ENCODE measurements around the gene SHC1. TPM values are rescaled to one million over a fixed set of nuclear protein-coding genes. Genes with fewer than 3 reads are reported as not detected.

SHC1 gene
- total RNA-seq, 1 donor from 2014 or later: 915 TPM

DNA sequence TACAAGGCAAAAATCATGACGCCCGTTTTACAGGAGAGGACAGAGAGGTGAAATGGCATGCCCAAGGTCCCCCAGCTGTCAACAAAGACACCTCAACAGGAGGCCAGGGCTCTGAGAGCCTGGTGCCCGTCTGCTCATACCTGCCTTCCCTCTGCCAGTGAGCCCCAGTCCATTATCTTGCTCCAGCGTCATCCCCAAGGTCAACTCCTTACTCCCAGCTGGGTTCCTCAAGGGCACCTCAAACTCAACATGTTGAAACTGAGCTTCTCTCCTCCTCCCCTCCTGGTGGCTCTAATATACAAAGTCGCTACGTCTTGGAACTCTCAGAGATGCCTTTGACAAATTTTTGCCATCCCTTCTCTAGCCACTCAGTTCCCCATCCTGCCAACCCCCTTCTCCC lies 17.9 kb downstream of the SHC1 start:
- Mint-ChIP-seq H3K4me3 (ENCODE audit: unreplicated experiment) (peak overlapping the region; percentile 70), H3K27me3 (ENCODE audit: unreplicated experiment) (peaks cover 35% of the 10 kb centered on the region), H3K27ac (ENCODE audit: unreplicated experiment) (peak overlapping the region; percentile 68), H3K9me3 (ENCODE audit: unreplicated experiment) (no peaks in the 10 kb centered on the region), H3K4me1 (ENCODE audit: unreplicated experiment) (peaks cover 54% of the 10 kb centered on the region), H3K36me3 (ENCODE audit: low read depth, unreplicated experiment) (peaks cover 29% of the 10 kb centered on the region)
- DNase-seq (ENCODE audit: low spot score): no peak
- TF ChIP-seq, protein P1, sequence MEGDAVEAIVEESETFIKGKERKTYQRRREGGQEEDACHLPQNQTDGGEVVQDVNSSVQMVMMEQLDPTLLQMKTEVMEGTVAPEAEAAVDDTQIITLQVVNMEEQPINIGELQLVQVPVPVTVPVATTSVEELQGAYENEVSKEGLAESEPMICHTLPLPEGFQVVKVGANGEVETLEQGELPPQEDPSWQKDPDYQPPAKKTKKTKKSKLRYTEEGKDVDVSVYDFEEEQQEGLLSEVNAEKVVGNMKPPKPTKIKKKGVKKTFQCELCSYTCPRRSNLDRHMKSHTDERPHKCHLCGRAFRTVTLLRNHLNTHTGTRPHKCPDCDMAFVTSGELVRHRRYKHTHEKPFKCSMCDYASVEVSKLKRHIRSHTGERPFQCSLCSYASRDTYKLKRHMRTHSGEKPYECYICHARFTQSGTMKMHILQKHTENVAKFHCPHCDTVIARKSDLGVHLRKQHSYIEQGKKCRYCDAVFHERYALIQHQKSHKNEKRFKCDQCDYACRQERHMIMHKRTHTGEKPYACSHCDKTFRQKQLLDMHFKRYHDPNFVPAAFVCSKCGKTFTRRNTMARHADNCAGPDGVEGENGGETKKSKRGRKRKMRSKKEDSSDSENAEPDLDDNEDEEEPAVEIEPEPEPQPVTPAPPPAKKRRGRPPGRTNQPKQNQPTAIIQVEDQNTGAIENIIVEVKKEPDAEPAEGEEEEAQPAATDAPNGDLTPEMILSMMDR (IDR thresholded peaks at IDR 0.05; ENCODE audit: unreplicated experiment): no peak

DNA sequence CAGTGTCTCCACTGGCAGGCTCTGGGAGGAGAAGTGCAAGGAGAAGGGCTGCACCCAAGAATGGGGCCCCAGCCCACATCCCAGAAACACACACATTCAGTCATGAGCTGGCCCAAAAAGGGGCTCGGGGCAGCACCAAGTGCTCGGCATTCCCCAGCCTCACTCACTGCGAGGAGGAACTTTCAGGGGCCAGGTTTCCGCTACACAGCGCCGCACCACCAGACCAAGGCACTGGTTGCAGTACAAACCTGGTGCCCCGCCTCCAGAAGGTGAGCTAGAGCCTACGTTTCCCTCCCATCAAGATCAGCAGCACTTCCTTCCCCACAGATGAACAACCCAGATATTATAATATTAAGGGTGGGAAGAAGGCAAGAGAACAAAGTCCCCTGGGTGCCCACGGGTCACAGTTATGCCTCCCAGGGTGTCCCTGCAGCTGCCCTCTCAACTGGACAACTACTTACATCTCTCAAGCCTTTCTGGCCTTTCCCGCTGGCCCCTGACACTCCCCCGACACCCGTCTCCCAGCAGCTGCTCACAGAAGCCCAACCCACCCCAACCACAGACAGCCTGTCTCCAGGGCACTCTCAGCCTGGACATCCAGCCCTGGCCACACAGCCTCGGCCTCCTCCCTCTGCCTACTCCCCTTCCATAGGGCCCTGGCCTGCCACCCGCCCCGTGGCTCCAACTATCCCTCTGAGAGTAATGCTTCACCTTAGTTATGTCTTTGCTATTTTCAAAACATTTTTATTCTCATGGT lies 18.5 kb downstream of the SHC1 start:
- Mint-ChIP-seq H3K4me3 (ENCODE audit: unreplicated experiment) (peak overlapping the region; percentile 70), H3K4me1 (ENCODE audit: unreplicated experiment) (peaks cover 49% of the 10 kb centered on the region), H3K36me3 (ENCODE audit: low read depth, unreplicated experiment) (peaks cover 29% of the 10 kb centered on the region), H3K9me3 (ENCODE audit: unreplicated experiment) (no peaks in the 10 kb centered on the region), H3K27me3 (ENCODE audit: unreplicated experiment) (peaks cover 35% of the 10 kb centered on the region), H3K27ac (ENCODE audit: unreplicated experiment) (peak overlapping the region; percentile 68)
- TF ChIP-seq, protein P1 (IDR thresholded peaks at IDR 0.05; ENCODE audit: unreplicated experiment): no peak
- DNase-seq (ENCODE audit: low spot score): no peak

DNA sequence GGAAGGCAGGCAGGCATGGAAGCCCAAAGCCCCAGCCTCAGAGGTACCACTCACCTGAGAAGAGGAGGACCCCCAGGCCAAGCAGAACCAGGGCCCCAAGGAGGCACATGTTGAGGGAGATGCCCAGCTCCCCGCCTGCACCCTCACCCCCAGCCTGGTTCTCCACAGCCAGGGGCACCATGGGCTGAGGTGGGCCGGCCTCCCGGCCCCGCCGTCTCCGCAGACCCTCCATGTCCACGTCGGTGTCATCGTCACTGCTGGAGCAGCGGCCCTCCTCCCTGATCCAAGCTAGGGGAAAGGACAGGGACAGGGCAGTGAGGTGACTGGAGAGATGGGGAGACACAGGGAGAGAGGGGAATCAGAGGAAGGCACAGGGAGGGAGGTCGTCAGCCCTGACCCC lies 22.5 kb downstream of the SHC1 start:
- no peak overlapping the region for H3K4me3 Mint-ChIP-seq (ENCODE audit: unreplicated experiment)

DNA sequence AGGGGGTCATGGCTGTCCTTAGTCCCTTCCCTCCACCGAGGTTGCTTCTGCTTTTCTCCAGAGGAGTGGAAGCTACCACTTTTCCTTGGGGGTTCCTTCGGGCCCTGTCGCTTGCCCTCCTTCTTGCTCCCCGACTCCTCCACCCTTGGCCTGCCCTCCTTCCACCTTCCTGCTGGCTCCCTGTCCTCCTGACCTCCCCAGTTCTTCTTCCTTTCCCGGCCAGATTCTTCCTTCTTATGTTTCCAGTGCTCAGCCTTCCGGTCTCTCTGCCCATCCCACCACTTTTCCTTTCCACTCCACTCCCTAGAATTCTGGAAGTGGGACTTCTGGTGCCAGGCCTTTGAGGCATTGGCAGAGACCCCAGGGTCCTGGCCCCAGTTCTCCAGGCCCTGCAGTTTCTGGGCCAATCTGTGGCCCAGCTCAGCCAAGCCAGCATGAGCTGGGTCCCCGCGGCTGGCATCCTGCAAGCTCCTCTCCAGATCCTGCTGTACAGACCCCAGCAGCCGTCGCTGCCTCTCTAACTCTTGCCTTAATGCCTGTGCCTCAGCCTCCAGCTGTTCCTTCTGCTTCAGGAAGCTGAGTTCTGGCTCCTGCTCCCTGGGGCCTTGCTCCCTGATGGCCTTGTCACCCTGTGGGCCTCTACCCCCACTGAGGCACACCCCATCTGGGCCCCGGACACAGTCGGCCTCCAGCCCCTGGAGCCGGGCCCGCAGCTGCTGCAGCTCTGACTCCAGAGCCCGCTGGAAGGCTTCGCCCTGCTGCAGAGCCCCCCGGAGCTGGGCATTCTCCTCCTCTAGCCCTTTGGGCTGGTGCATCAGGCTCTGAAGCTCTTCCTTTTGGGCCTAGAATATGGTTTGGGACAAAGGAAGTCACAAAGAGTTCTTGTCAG lies 24.3 kb downstream of the SHC1 start:
- peaks cover 23% of the 10 kb centered on the region for H3K36me3 Mint-ChIP-seq (ENCODE audit: low read depth, unreplicated experiment)
- H3K4me1 Mint-ChIP-seq (ENCODE audit: unreplicated experiment): peaks cover 14% of the 10 kb centered on the region
- TF ChIP-seq, protein P1 (IDR thresholded peaks at IDR 0.05; ENCODE audit: unreplicated experiment): no peak
- H3K9me3 Mint-ChIP-seq (ENCODE audit: unreplicated experiment): no peaks in the 10 kb centered on the region
- H3K27ac Mint-ChIP-seq (ENCODE audit: unreplicated experiment): peak overlapping the region; percentile 72
- peak overlapping the region; percentile 60 for H3K4me3 Mint-ChIP-seq (ENCODE audit: unreplicated experiment)
- DNase-seq (ENCODE audit: low spot score): no peak
- H3K27me3 Mint-ChIP-seq (ENCODE audit: unreplicated experiment): peaks cover 8% of the 10 kb centered on the region

More for the DNA sequence above, 22.5 kb downstream of the SHC1 start:
- peaks cover 15% of the 10 kb centered on the region for H3K27me3 Mint-ChIP-seq (ENCODE audit: unreplicated experiment)
- H3K4me1 Mint-ChIP-seq (ENCODE audit: unreplicated experiment): peaks cover 16% of the 10 kb centered on the region
- no peaks in the 10 kb centered on the region for H3K9me3 Mint-ChIP-seq (ENCODE audit: unreplicated experiment)
- H3K36me3 Mint-ChIP-seq (ENCODE audit: low read depth, unreplicated experiment): peaks cover 32% of the 10 kb centered on the region
- no peak overlapping the region for H3K27ac Mint-ChIP-seq (ENCODE audit: unreplicated experiment)
- DNase-seq (ENCODE audit: low spot score): no peak
- TF ChIP-seq, protein P1 (IDR thresholded peaks at IDR 0.05; ENCODE audit: unreplicated experiment): no peak

Measured in endothelial cell (in vitro differentiated cells).